Spleen (tissue), 11 donors: ENCODE data around the gene DPP7. TPM values are rescaled to one million over a fixed set of nuclear protein-coding genes. Genes with fewer than 3 reads are reported as not detected.

ENCODE experiments used
- DNase-seq: peaks from one replicate; pipeline ENCODE4 v3.0.0-alpha.2; 2020
- H3K27ac ChIP-seq, 8 donors: fragments of 200-600 bp; sonication (generic) in 7 of 8; 1 replicate in 4 of 8; 2 replicates in 4 of 8; pipeline versions ENCODE4 v1.5.0 to v1.8.0; 2016 to 2021; ENCODE audit warnings: inconsistent platforms in 4 of 8, mild to moderate bottlenecking in 4 of 8, moderate library complexity in 1 of 8
- H3K27me3 ChIP-seq, 7 donors: fragments of 200-600 bp; sonication (generic) in 6 of 7; replicated peaks in 1 of 7; 1 replicate in 4 of 7; 2 replicates in 3 of 7; pipeline versions ENCODE4 v1.5.0 to v1.8.0; 2016 to 2021; ENCODE audit warnings: inconsistent platforms in 3 of 7, mild to moderate bottlenecking in 1 of 7
- H3K36me3 ChIP-seq, 6 donors: fragments of 200-600 bp; sonication (generic) in 5 of 6; 1 replicate in 4 of 6; 2 replicates in 2 of 6; pipeline versions ENCODE4 v1.5.0 to v1.8.0; 2016 to 2021; ENCODE audit warnings: inconsistent platforms in 2 of 6
- H3K4me1 ChIP-seq, 6 donors: fragments of 200-600 bp; sonication (generic) in 5 of 6; 1 replicate in 3 of 6; 2 replicates in 3 of 6; pipeline versions ENCODE4 v1.5.0 to v1.8.0; 2016 to 2021; ENCODE audit warnings: inconsistent platforms in 3 of 6
- H3K4me3 ChIP-seq, 8 donors: fragments of 200-600 bp; sonication (generic) in 7 of 8; 1 replicate in 4 of 8; 2 replicates in 4 of 8; pipeline versions ENCODE4 v1.5.0 to v1.8.0; 2016 to 2021; ENCODE audit warnings: inconsistent platforms in 4 of 8, mild to moderate bottlenecking in 4 of 8, moderate library complexity in 2 of 8
- H3K9me3 ChIP-seq, 8 donors: fragments of 200-600 bp; sonication (generic) in 7 of 8; 1 replicate in 4 of 8; 2 replicates in 4 of 8; pipeline versions ENCODE4 v1.5.0 to v1.8.0; 2016 to 2021; ENCODE audit warnings: inconsistent platforms in 4 of 8
- CTCF ChIP-seq, 11 experiments: fragments of 200-600 bp in 7 of 11; fragments of 450-650 bp in 4 of 11; sonication (generic) in 4 of 11; IDR thresholded peaks in 8 of 11; conservative IDR thresholded peaks in 3 of 11; 1 replicate in 7 of 11; 2 replicates in 4 of 11; pipeline versions ENCODE4 v1.4.0 to v1.8.0; 2016 to 2021; ENCODE audit warnings: antibody characterized with exemption in 11 of 11, inconsistent platforms in 4 of 11, mild to moderate bottlenecking in 1 of 11
- POLR2A ChIP-seq, 3 donors: fragments of 450-650 bp; IDR thresholded peaks; one replicate each; pipeline ENCODE4 v1.5.1; 2017; ENCODE audit warnings: antibody characterized with exemption in 3 of 3, mild to moderate bottlenecking in 1 of 3
- POLR2AphosphoS5 ChIP-seq, 3 donors: sonication (generic); formaldehyde crosslinking; IDR thresholded peaks; one replicate each; pipeline ENCODE4 v1.5.1; 2017; ENCODE audit warnings: antibody characterized with exemption in 3 of 3
- WGBS, 5 donors: extraction: QIAGEN DNeasy Blood & Tissue Kit in 3 of 5; methylation state at CpG; one replicate each; pipeline versions ENCODE4 v1.1.5 to v1.1.7; 2013 to 2018; 5-methylcytosine and 5-hydroxymethylcytosine counted together
- intact Hi-C: fragments of 100-400 bp; cut with DNase I; formaldehyde crosslinking; loops from one replicate; pipeline ENCODE4 v1.15.0; 2023; ENCODE audit warnings: low total_unique reads
- polyA plus RNA-seq, 3 donors: library from polyadenylated mRNA; stranded (reverse); fragments of 200-250 nt; gene quantifications; one replicate each; pipeline ENCODE4 v1.2.1, GENCODE V29; 2013
- total RNA-seq, 7 donors: library from RNA; depleted of rRNA in 3 of 7; stranded (reverse); fragments of >200 nt in 3 of 7; fragmentation: NEBNext Ultra II Directional in 4 of 7; extraction: Animal tissue kit (Norgen Biotek cat#: 25700) in 4 of 7; gene quantifications; one replicate each; pipeline versions ENCODE4 v1.1.0 to v1.2.1, GENCODE V29; 2016 to 2021
- donor health status: healthy with polysubstance abuse.
- donor health status: DM: no; HTN: no; CAD: no; lungs with moderate emphysema.
- donor health status: DM: no; HTN: no; CAD: no.
- donor health status: Bipolar disorder and iron deficiency.
- donor health status: healthy.
- donor health status: DM: no; HTN: no; CAD: no.
- donor health status: DM: yes; HTN: yes; CAD: no.

DPP7 gene
- total and polyA plus RNA-seq, 10 donors, result 105 to 536 (median 214) TPM

- Histone ChIP-seq H3K27ac (peak overlapping the region in 6 of 8 donors; percentile 43 to 81 (median 74)), H3K36me3 (peaks cover 0 to 42% (median 35%) of the 10 kb centered on the region in 6 donors), H3K4me3 (peak overlapping the region; percentile 64 to 94 (median 74)), H3K4me1 (peaks cover 8 to 39% (median 22%) of the 10 kb centered on the region in 6 donors), H3K9me3 (no peaks in the 10 kb centered on the region), H3K27me3 (no peaks in the 10 kb centered on the region)
- no peak for DNase-seq
- 0 to 1% (median 1%) methylated on average over 9 to 45 of the region's 45 CpGs; no CpG with 5 or more reads in 1 of the 5 donors for WGBS, 5 donors
- TF ChIP-seq CTCF (IDR thresholded peaks at IDR 0.05 in 8 of 11, conservative IDR thresholded peaks at IDR 0.05 in 3 of 11) (no peak), POLR2A (IDR thresholded peaks at IDR 0.05) (no peak), POLR2AphosphoS5 (IDR thresholded peaks at IDR 0.05) (no peak)
- intact Hi-C loops, result no loop called here
These were observed 317 bp downstream of the DPP7 start for GRCh38 chr9:137114220-137114612.

GRCh38 chr9:137113385-137114159, 961 bp downstream of the DPP7 start:
- no peak for DNase-seq
- peaks cover 0 to 49% (median 42%) of the 10 kb centered on the region in 6 donors for H3K36me3 ChIP-seq
- intact Hi-C loops, result no loop called here
- no peaks in the 10 kb centered on the region for H3K9me3 ChIP-seq
- peaks cover 8 to 33% (median 20%) of the 10 kb centered on the region in 6 donors for H3K4me1 ChIP-seq
- H3K4me3 ChIP-seq, result peak overlapping the region in 6 of 8 donors; percentile 17 to 94 (median 72)
- no peaks in the 10 kb centered on the region for H3K27me3 ChIP-seq
- TF ChIP-seq POLR2AphosphoS5 (IDR thresholded peaks at IDR 0.05), result peak in 1 of 3 donors; percentile 3
- TF ChIP-seq CTCF (IDR thresholded peaks at IDR 0.05 in 8 of 11, conservative IDR thresholded peaks at IDR 0.05 in 3 of 11), result no peak
- 32 to 57% (median 40%) methylated on average over 20 to 64 of the region's 66 CpGs for WGBS, 5 donors
- H3K27ac ChIP-seq, result peak overlapping the region in 1 of 8 donors; percentile 79

DNA sequence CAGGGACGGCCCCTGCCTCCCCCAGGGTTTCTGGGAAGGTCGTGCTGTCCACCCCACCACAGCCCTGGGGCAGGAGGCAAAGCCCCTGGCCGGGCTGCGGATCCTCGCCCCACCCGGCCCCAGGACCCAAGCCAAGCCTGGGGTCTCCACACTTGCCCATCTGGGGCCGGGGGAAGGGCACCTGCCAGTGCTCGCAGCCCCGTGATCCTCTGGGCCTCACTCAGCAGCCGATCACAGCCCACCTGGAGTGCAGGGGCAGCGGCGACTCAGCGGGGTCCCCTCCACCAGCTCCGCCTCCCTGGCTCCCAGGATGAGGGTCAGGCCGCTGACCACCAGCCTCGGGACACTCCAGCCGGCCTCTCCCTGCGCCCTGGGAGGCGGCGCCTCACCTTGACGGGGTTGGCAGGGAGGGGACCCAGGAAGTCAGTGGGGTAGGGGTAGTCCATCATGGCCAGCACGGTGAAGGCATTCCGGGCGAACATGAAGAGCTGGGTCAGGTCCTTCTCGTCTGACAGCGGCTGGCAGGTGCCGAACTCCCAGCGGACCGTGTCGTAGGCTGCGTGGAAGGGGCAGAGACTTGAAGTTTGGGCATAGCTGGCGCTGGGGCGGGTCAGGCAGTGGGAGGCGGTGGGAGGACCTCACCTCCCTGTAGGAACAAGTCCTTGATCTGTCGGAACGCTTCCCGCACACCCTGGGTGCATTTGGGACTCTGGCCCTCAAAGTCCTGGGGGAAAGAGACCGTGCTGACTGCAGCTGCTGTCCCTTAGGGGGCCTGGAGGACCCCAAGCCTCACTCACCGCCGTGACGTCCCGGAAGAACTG, 1.8 kb downstream of the DPP7 start:
- intact Hi-C loops, result no loop called here
- Histone ChIP-seq H3K4me3 (peak overlapping the region in 2 of 8 donors; percentile 79 to 94), H3K27ac (no peak overlapping the region), H3K36me3 (peaks cover 0 to 57% (median 47%) of the 10 kb centered on the region in 6 donors), H3K9me3 (no peaks in the 10 kb centered on the region), H3K4me1 (peaks cover 8 to 32% (median 20%) of the 10 kb centered on the region in 6 donors), H3K27me3 (no peaks in the 10 kb centered on the region)
- no peak for DNase-seq
- TF ChIP-seq POLR2AphosphoS5 (IDR thresholded peaks at IDR 0.05), result no peak
- TF ChIP-seq CTCF (IDR thresholded peaks at IDR 0.05 in 8 of 11, conservative IDR thresholded peaks at IDR 0.05 in 3 of 11), result no peak
- TF ChIP-seq POLR2A (IDR thresholded peaks at IDR 0.05), result no peak
- 95 to 97% (median 96%) methylated on average over 11 to 42 of the region's 42 CpGs for WGBS, 5 donors
